ENCODE data around the gene CAST.

- TF ChIP-seq POLR2A (IDR thresholded peaks at IDR 0.05), result no peak
- no peak for TF ChIP-seq CTCF (IDR thresholded peaks at IDR 0.05)
Measured at GRCh38 chr5:96812851-96813250, 150.7 kb downstream of the CAST start.

Data from adrenal gland (tissue), 5 donors.